HepG2 (cell line): ENCODE measurements around the gene DAD1. TPM values are rescaled to one million over a fixed set of nuclear protein-coding genes. Genes with fewer than 3 reads are reported as not detected.

ENCODE experiments used
- ATRX ChIP-seq: sonication (generic); formaldehyde crosslinking; IDR thresholded peaks from 2 replicates; pipeline ENCODE4 v1.4.0; 2020; ENCODE audit warnings: missing genetic modification reagents, borderline replicate concordance
- BCL6 ChIP-seq: IDR thresholded peaks from 2 replicates; pipeline ENCODE4 v1.6.1; 2016; ENCODE audit warnings: missing genetic modification reagents, missing compliant biosample characterization
- BRF2 ChIP-seq: sonication (generic); formaldehyde crosslinking; IDR thresholded peaks from 2 replicates; pipeline ENCODE4 v1.8.1; 2022; ENCODE audit warnings: mild to moderate bottlenecking, missing genetic modification reagents
- GMEB2 ChIP-seq: IDR thresholded peaks from 2 replicates; pipeline ENCODE4 v1.6.1; 2016; ENCODE audit warnings: missing biosample characterization, missing genetic modification reagents, low read depth
- HOXA5 ChIP-seq: sonication (generic); formaldehyde crosslinking; IDR thresholded peaks from 2 replicates; pipeline ENCODE4 v1.4.0; 2020; ENCODE audit warnings: missing genetic modification reagents
- IRF1 ChIP-seq: sonication (generic); formaldehyde crosslinking; IDR thresholded peaks from 2 replicates; pipeline ENCODE4 v1.4.0; 2020; ENCODE audit warnings: low read depth, mild to moderate bottlenecking, missing genetic modification reagents
- KDM4B ChIP-seq: sonication (generic); formaldehyde crosslinking; IDR thresholded peaks from 2 replicates; pipeline ENCODE4 v1.4.0; 2020; ENCODE audit warnings: missing genetic modification reagents
- MED1 ChIP-seq: sonication (generic); formaldehyde crosslinking; IDR thresholded peaks from 2 replicates; pipeline ENCODE4 v1.4.0; 2020; ENCODE audit warnings: missing genetic modification reagents
- POLR2G ChIP-seq: fragments of 200-400 bp; formaldehyde crosslinking; IDR thresholded peaks from 2 replicates; pipeline ENCODE4 v1.6.1; 2018; ENCODE audit warnings: mild to moderate bottlenecking, low read depth, low read length, moderate library complexity
- SALL2 ChIP-seq: sonication (generic); formaldehyde crosslinking; IDR thresholded peaks from 2 replicates; pipeline ENCODE4 v1.8.1; 2023; ENCODE audit warnings: mild to moderate bottlenecking, missing genetic modification reagents, inconsistent platforms
- SYNCRIP ChIP-seq: fragments of 200-400 bp; formaldehyde crosslinking; IDR thresholded peaks from 2 replicates; pipeline ENCODE4 v1.6.1; 2018; ENCODE audit warnings: mild to moderate bottlenecking, low read depth, low read length; ENCODE audit not compliant: insufficient read depth
- TARDBP ChIP-seq: sonication (generic); formaldehyde crosslinking; IDR thresholded peaks from 2 replicates; pipeline ENCODE4 v1.8.0; 2022; ENCODE audit warnings: mild to moderate bottlenecking, missing genetic modification reagents
- TFDP2 ChIP-seq: sonication (generic); formaldehyde crosslinking; IDR thresholded peaks from 2 replicates; pipeline ENCODE4 v1.4.0; 2020; ENCODE audit warnings: missing genetic modification reagents
- XBP1 ChIP-seq: sonication (generic); formaldehyde crosslinking; IDR thresholded peaks from 2 replicates; pipeline ENCODE4 v1.5.0; 2020; ENCODE audit warnings: missing genetic modification reagents
- ZBTB20 ChIP-seq: sonication (generic); formaldehyde crosslinking; IDR thresholded peaks from 2 replicates; pipeline ENCODE4 v1.8.1; 2023; ENCODE audit warnings: missing genetic modification reagents, low read depth, mild to moderate bottlenecking, borderline replicate concordance
- ZFAT ChIP-seq: sonication (generic); formaldehyde crosslinking; conservative IDR thresholded peaks from 2 replicates; pipeline ENCODE4 v1.8.1; 2023; ENCODE audit warnings: missing genetic modification reagents, inconsistent platforms
- ZFY ChIP-seq: sonication (generic); formaldehyde crosslinking; IDR thresholded peaks from 2 replicates; pipeline ENCODE4 v1.4.0; 2020; ENCODE audit warnings: missing genetic modification reagents
- ZNF30 ChIP-seq: sonication (generic); formaldehyde crosslinking; IDR thresholded peaks from 2 replicates; pipeline ENCODE4 v1.5.0; 2020; ENCODE audit warnings: mild to moderate bottlenecking, missing genetic modification reagents
- ZNF510 ChIP-seq: sonication (generic); formaldehyde crosslinking; IDR thresholded peaks from 2 replicates; pipeline ENCODE4 v1.4.0; 2020; ENCODE audit warnings: low read depth, mild to moderate bottlenecking, missing genetic modification reagents
- ZNF615 ChIP-seq: sonication (generic); formaldehyde crosslinking; IDR thresholded peaks from 2 replicates; pipeline ENCODE4 v1.5.0; 2020; ENCODE audit warnings: mild to moderate bottlenecking, missing genetic modification reagents, borderline replicate concordance
- ZNF766 ChIP-seq: sonication (generic); formaldehyde crosslinking; IDR thresholded peaks from 2 replicates; pipeline ENCODE4 v1.5.0; 2020; ENCODE audit warnings: missing genetic modification reagents, borderline replicate concordance
- ZNF878 ChIP-seq: sonication (generic); formaldehyde crosslinking; IDR thresholded peaks from 2 replicates; pipeline ENCODE4 v1.8.1; 2023; ENCODE audit warnings: mild to moderate bottlenecking, missing genetic modification reagents, moderate library complexity
- ZXDC ChIP-seq: sonication (generic); formaldehyde crosslinking; IDR thresholded peaks from 2 replicates; pipeline ENCODE4 v1.5.0; 2020; ENCODE audit warnings: mild to moderate bottlenecking, missing genetic modification reagents
- polyA plus RNA-seq, 8 experiments: library from polyadenylated mRNA; depleted of rRNA in 3 of 8; stranded (reverse) in 7 of 8; unstranded in 1 of 8; fragments of >200 nt; fragmentation: Illumina TruSeq in 4 of 8; extraction: Trizol in 4 of 8; gene quantifications; 2 replicates each; pipeline versions ENCODE4 v1.2.1 to v1.2.3, GENCODE V29; 2011 to 2016; ENCODE audit warnings: low read depth in 4 of 8, missing spikeins in 1 of 8, mixed read lengths in 1 of 8; ENCODE audit not compliant: insufficient read depth in 1 of 8
- total RNA-seq, 5 experiments: library from RNA; depleted of rRNA; stranded (reverse); fragments of >200 nt; fragmentation: Illumina TruSeq; extraction: Trizol; gene quantifications; 2 replicates each; pipeline ENCODE4 v1.2.3, GENCODE V29; 2016; ENCODE audit warnings: low read depth in 1 of 5

The DAD1 gene
- total and polyA plus RNA-seq, 2 of the 13 experiments (the other 11 are each of a cell fraction or from before 2014, with no cell fraction given): 558 to 626 TPM

GRCh38 chr14:22598099-22598895 lies 9.3 kb upstream of the DAD1 start, which contains the start of gene ABHD4 (continued):
- TF ChIP-seq ZNF510 (CRISPR knock-in tag): peak; percentile 89; the same call in 1 of the 2 replicates
- peak; percentile 81 for TF ChIP-seq POLR2G
- peak; percentile 55 for TF ChIP-seq TARDBP
- no peak for TF ChIP-seq SALL2 (CRISPR knock-in tag)
- no peak for TF ChIP-seq ZNF615
- TF ChIP-seq ZFAT (CRISPR knock-in tag): no peak
- no peak for TF ChIP-seq ZNF878 (CRISPR knock-in tag)
- TF ChIP-seq KDM4B (CRISPR knock-in tag): peak; percentile 23
- peak; percentile 70 for TF ChIP-seq ZFY (CRISPR knock-in tag)
- no peak; the same call in 1 of the 2 replicates for TF ChIP-seq ZBTB20 (CRISPR knock-in tag)
- no peak for TF ChIP-seq ZNF766 (CRISPR knock-in tag)
- TF ChIP-seq GMEB2 (CRISPR knock-in tag): no peak; the same call in 1 of the 2 replicates
- TF ChIP-seq XBP1 (CRISPR knock-in tag): no peak
- TF ChIP-seq IRF1 (CRISPR knock-in tag): peak; percentile 23; the same call in 1 of the 2 replicates
- TF ChIP-seq MED1: peak; percentile 68
- peak; percentile 94 for TF ChIP-seq HOXA5 (CRISPR knock-in tag)
- peak; percentile 1; the same call in 1 of the 2 replicates for TF ChIP-seq ZXDC (CRISPR knock-in tag)
- no peak for TF ChIP-seq BRF2 (CRISPR knock-in tag)
- no peak for TF ChIP-seq ZNF30 (CRISPR knock-in tag)
- TF ChIP-seq BCL6 (CRISPR knock-in tag): no peak; the same call in 1 of the 2 replicates
- TF ChIP-seq TFDP2 (CRISPR knock-in tag): peak; percentile 80
- TF ChIP-seq ATRX: no peak; the same call in 1 of the 2 replicates
- no peak for TF ChIP-seq SYNCRIP
